Stimulated activated CD8-positive, alpha-beta memory T cell treated with anti-CD3 and anti-CD28 coated beads, Interleukin-2, amount 100 ng/mL, for 1 hour (primary cell): Measurements from ENCODE around the gene STARD8.
"Not testable (repeated sequence)": the region's sequence is repeated elsewhere in the genome, so short reads cannot be mapped to it uniquely, and the experiment has no call there.

Source experiments
- DNase-seq, 2 donors: peaks; one replicate each; pipeline ENCODE4 v3.0.0-alpha.2; 2020; ENCODE audit warnings: low read depth in 2 of 2

Gene STARD8

DNA sequence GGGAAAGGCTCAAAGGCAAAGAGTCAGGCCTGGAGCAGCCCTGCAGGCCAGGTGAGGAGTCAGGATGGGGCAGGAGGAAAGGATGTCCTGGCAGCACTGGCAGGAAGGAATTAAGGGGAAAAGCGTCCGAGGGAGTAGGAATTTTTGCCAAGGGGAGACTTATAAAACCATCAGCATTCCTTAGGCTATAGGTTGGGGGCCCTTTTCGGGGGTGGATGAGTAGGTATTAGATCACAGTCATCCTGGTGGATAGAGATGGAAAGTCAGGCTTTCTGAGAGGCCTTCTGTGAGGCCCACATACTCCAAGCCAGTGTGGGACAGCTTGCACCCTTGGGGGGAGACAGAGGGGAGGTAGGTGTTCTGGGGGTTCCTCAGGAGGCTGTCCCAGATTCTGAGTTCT, 12.3 kb downstream of the STARD8 start:
- DNase-seq, result no peak

GRCh38 chrX:68660746-68661145, 13.3 kb downstream of the STARD8 start:
- no peak for DNase-seq

DNA sequence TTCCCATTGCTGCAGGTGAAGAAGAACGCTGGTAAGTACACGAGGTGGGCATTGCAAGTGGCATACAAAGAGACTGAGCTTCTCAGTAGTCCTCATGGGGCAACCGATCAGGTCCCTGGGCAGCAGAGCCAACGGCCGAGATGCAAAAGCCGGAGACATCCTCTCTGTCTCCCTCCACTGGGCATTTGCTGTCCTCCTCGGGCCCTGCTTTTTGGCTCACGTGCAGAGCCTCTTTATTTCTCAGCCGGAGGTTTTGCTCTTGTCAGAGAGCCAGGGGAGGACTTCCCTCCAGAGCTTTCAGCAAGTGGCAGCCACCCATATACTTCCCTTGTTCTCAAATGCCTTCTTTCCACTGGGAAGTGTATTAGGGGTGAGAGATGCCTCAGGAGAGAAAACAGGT, 18.0 kb downstream of the STARD8 start:
- DNase-seq, result no peak

DNA sequence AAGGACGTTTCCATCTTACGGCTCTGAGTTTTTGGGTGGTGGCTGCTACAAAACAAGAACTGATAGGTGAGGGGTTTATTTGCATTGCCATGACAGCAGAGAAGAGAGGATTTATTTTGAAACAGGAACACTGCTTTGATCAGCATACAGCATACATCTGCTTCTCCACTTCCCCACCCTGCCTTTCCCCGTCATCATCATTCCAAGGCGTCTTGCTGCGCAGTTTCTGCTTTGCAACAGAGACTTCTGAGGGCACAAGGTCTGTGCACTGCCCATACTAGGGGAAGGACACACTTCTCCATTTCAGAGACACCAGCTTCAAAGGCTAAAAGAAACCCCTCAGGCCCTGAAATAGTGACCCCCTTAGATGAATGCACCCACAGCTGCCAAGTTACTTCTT, 19.1 kb downstream of the STARD8 start:
- no peak for DNase-seq

DNA sequence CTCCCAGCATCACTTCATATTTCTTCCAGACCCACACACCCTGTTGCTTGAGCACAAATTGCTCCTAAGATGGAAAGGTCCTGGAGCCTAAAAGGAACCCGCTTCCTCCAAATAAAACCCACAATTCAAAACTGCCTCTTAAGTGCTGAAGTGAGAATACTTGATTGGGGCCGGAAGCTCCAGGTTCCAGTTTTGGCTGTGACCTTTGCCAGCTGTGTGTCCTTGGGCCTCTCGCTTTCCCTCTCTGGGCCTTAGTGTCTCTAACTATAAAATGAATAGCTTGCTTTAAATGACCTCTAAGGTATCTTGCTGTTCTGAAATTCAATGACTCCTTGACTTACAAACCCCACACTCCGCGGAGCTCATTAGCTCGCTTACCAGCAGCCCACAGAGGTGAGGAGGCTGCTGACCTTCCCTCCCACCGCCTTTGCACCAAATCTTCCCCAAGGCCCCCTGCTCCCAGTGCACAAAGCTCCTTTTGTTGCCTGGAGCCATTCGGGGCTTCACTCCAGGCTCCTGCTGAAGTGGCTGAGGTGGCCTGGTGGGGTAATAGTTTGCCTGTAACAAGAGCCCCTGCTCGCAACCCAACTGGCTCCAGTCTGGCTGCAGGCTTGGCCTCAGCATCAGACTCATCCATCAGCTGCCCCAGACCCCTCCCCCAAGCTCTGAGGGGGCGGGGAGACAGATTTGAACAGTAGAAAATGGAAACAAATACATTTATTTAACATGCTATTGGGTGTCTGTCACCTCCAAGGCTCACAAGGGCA, 21.8 kb downstream of the STARD8 start:
- no peak for DNase-seq

DNA sequence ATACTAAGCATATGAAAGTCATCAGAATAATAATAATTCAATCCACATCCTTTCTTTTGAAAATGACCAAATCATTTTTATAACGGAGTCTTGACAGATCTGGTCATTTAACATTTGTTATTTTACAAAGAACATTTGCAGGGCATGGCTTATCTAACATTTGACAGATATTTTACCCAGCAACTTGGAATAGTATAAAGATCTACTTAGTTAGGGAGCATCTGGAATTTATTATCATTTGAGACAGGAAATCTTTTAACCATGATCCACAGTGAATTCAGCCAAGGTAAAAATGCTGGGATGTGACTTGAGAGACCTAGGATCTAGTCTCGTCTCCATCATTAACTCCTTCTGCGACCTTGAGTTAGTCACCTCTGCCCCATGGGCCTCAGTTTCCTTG, 22.4 kb downstream of the STARD8 start:
- DNase-seq, result no peak

GRCh38 chrX:68671221-68671620, 23.8 kb downstream of the STARD8 start:
- no peak for DNase-seq

GRCh38 chrX:68672581-68673318, 25.3 kb downstream of the STARD8 start:
- no peak for DNase-seq

GRCh38 chrX:68675571-68675970, 28.1 kb downstream of the STARD8 start:
- DNase-seq, result no peak

- no peak for DNase-seq
These were observed 28.9 kb downstream of the STARD8 start for GRCh38 chrX:68676335-68676734.

GRCh38 chrX:68677998-68678397, 30.5 kb downstream of the STARD8 start:
- no peak for DNase-seq

GRCh38 chrX:68681443-68681941, 34.0 kb downstream of the STARD8 start:
- no peak for DNase-seq

DNA sequence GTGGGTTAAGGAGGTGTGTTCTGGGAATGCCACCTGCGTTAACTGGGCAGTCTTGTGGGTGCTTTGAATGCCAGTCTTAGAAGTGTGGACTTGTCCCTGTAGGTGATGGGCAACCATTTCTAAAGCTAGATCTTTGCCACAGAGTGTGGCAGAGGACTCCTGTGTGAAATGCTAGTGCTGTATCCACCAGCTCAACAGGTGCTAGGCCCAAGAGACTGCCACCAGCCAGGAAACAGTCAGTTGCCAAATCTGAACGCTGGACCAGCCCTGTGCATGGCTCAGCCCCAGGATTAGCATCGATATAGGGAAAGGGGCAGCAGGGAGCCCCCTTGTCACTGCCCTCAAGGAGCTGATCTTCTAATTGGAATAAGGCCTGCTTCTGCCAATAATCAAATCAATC, 35.3 kb downstream of the STARD8 start:
- no peak for DNase-seq

- no peak for DNase-seq
These were observed 36.1 kb downstream of the STARD8 start for GRCh38 chrX:68683580-68683979.

GRCh38 chrX:68684291-68684918, 36.9 kb downstream of the STARD8 start:
- no peak for DNase-seq

GRCh38 chrX:68684919-68685304, 37.4 kb downstream of the STARD8 start:
- DNase-seq, result no peak

DNA sequence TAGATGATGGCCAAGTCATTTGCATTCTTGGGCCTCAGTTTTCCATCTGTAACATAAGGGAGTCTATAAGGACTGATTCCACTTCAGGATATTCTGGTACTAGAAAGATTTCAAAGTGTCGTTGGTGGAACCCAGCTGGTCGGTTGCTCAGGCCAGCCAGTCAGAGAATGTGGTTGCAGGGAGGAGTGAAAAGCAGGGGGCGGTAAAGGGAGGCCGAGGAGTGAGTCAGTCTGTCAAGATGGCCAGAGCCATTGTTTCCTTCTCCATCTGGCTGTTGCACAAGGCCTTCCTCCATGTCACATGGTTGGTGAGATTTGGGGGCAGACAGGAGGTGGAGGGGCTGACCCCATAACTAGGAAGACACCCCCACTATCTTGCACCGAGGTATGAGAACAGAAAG, 38.2 kb downstream of the STARD8 start:
- DNase-seq, result no peak

DNA sequence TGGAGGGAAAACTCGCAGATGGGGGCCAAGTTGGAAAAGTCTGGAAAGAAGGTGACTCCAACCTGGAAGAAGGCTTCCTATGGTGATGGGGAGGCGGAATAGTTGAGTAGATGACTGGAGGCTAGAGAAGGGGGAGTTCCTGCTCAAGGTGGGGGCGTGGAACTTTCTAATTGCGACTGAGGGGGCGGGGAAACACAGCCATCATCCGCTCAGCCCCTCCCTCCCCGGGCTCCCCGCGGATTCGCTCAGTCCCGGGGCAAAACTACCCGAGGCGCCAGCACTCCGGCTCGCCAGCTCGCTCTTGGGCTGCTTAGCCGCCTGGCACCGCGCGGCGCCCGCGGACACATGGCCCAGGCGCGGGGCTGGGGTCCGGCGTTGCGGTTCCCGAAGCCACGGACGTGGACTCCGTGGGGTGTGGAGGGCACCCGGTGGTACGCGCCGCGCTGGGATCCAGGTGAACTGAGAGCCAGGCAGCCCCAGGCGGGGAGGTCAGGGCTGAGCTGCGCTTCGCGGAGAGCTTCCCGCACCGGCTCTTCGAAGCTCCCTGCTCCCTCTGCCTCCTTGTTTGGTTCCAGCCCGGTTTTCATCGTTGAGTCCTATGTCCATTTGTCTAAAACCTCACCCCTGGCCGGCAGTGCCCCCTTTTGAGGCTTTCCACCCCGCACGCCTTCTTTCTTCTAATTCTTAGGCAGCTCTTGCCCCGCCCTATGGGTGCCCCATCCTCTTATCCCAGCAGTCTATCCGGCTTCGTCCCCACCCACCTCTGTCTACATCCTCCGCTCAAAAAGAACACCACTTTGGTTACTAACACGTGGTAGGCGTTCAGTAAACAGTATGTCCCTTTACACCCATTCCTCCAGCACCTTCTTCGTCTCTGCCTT, 38.9 kb downstream of the STARD8 start:
- no peak for DNase-seq

DNA sequence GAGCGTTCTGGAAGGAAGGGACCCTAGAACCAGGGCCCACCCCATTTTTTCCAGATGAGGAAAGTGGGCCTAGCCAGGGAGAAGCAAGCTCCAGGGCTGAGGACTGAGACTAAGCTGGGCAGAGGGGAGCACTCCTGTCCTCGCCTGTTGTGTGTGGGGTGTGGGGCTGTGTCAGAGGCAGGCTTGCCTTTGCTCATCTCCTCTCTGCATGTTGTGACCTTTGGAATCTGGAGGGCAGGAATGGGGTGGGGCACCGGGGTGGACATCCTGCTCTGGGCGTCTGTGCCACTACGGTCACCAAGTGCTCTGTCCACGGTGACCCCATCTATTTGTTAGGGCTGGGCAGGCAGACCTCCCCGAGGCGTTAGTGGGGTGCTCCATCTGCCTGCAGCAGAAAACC, 41.5 kb downstream of the STARD8 start:
- not testable (repeated sequence) for DNase-seq

- DNase-seq, result no peak
These were observed 43.6 kb downstream of the STARD8 start for GRCh38 chrX:68690936-68691501.

DNA sequence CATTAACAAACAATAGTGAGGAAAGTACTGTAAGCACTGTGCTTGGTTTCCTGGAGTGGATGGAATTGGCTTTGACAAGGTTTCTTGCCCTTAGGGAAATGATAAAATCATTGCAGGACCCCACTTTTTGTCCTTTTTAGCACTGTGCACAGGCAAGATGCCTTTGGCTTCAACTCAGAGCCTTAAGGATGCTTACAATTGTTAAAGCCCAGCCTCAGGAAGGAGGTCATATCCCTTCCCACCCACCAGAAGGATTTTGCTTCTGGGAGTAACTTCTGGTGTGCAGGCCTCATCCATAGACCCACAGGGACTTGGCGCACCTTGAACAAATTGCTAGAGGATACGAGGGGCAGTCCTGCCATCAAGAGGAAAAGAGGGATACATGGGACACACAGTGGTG, 44.5 kb downstream of the STARD8 start:
- no peak for DNase-seq
